ENCODE data around the gene DENND4C. TPM values are rescaled to one million over a fixed set of nuclear protein-coding genes. Genes with fewer than 3 reads are reported as not detected.

DENND4C gene
- total RNA-seq, 1 experiment from 2014 or later = 26.6 TPM

- Histone ChIP-seq H3K27ac (ENCODE audit: insufficient read length, low read depth, low read length) (no peak overlapping the region), H3K9ac (ENCODE audit: extremely low read depth, insufficient read length, low read length) (no peak overlapping the region), H3K79me1 (ENCODE audit: insufficient read depth, low read depth, low read length, poor library complexity, severe bottlenecking) (no peaks in the 10 kb centered on the region), H2BK20ac (ENCODE audit: low read depth, low read length, poor library complexity, severe bottlenecking) (no peak overlapping the region), H3K18ac (ENCODE audit: insufficient read length, low read depth, low read length) (no peak overlapping the region), H2BK12ac (ENCODE audit: insufficient read length, low read depth, low read length) (no peak overlapping the region), H2BK15ac (ENCODE audit: low read depth, low read length) (no peak overlapping the region), H3K14ac (ENCODE audit: insufficient read depth, low read length) (no peak overlapping the region), H3K56ac (ENCODE audit: insufficient read length, low read depth, low read length) (no peak overlapping the region), H2AK5ac (ENCODE audit: insufficient read length, low read length) (no peak overlapping the region), H2BK120ac (ENCODE audit: low read depth, low read length, poor library complexity, severe bottlenecking) (no peak overlapping the region), H3K79me2 (ENCODE audit: insufficient read depth, low read length) (no peaks in the 10 kb centered on the region), H3K4ac (ENCODE audit: low read depth, low read length) (no peak overlapping the region), H3K4me1 (ENCODE audit: insufficient read depth, low read length) (no peaks in the 10 kb centered on the region), H2AFZ (ENCODE audit: low read length) (no peak overlapping the region), H3T11ph (ENCODE audit: low read length) (no peak overlapping the region), H3K4me2 (ENCODE audit: insufficient read depth, insufficient read length, low read length) (no peak overlapping the region), H4K8ac (replicated peaks; ENCODE audit: insufficient read length, low read depth, low read length) (no peak overlapping the region), H4K91ac (ENCODE audit: insufficient read length, low read depth, low read length) (no peak overlapping the region), H3K23me2 (ENCODE audit: insufficient read length, low read depth, low read length, poor library complexity, severe bottlenecking) (no peaks in the 10 kb centered on the region), H3K9me3 (ENCODE audit: control insufficient read depth, low read depth, low read length) (no peaks in the 10 kb centered on the region), H3K23ac (ENCODE audit: insufficient read length, low read depth, low read length) (no peak overlapping the region), H3K27me3 (ENCODE audit: insufficient read depth, low read length) (no peaks in the 10 kb centered on the region), H4K5ac (ENCODE audit: insufficient read length, low read depth, low read length) (no peak overlapping the region), H4K20me1 (ENCODE audit: control insufficient read depth, insufficient read depth, insufficient read length) (no peaks in the 10 kb centered on the region), H2BK5ac (ENCODE audit: insufficient read length, low read length) (no peak overlapping the region)
- peaks cover 26 to 69% (median 49%) of the 10 kb centered on the region in 3 experiments for H3K36me3 Mint-ChIP-seq (ENCODE audit: insufficient read depth in 1 of 3, low read depth in 3 of 3)
- peaks cover 14 to 17% of the 10 kb centered on the region in 2 experiments for H3K4me1 Mint-ChIP-seq
- no peak for DNase-seq
- no peaks in the 10 kb centered on the region for H3K9me3 Mint-ChIP-seq
- no peak for TF ChIP-seq CTCF (conservative IDR thresholded peaks at IDR 0.05)
- peak overlapping the region in 1 of 3 experiments; percentile 76; a peak in 2 of 7 replicates for H3K27ac Mint-ChIP-seq
- no peak overlapping the region for H3K4me3 Mint-ChIP-seq
- no peaks in the 10 kb centered on the region for H3K27me3 Mint-ChIP-seq (ENCODE audit: low read depth)
These were observed 143.0 kb downstream of the DENND4C start for GRCh38 chr9:19373527-19373926.

Measured in H9 (cell line).